Neural cell (in vitro differentiated cells): ENCODE data around the gene ZFYVE28. TPM values are rescaled to one million over a fixed set of nuclear protein-coding genes. Genes with fewer than 3 reads are reported as not detected.

Experiments used
- H2AFZ ChIP-seq: fragments of 200-600, 300-800 bp; sonication (generic), shearing (Covaris generic); 2 replicates; pipeline ENCODE4 v1.6.0; 2014; ENCODE audit warnings: low read depth, mild to moderate bottlenecking, antibody characterized with exemption, low read length, moderate library complexity
- H3F3A ChIP-seq: fragments of 200-600 bp; shearing (Covaris generic); 2 replicates; pipeline ENCODE4 v1.6.1; 2016; ENCODE audit warnings: mild to moderate bottlenecking, moderate library complexity, mixed read lengths, antibody characterized with exemption, low read length; ENCODE audit not compliant: insufficient read depth, poor library complexity, severe bottlenecking
- H3K27ac ChIP-seq: fragments of 200-600, 300-800 bp; sonication (generic), shearing (Covaris generic); 2 replicates; pipeline ENCODE4 v1.5.1; 2014; ENCODE audit warnings: mild to moderate bottlenecking, low read length, moderate library complexity
- H3K27me3 ChIP-seq: fragments of 300-800, 200-600 bp; sonication (generic), shearing (Covaris generic); 2 replicates; pipeline ENCODE4 v1.6.0; 2014; ENCODE audit warnings: mild to moderate bottlenecking, low read depth, low read length, moderate library complexity; ENCODE audit not compliant: insufficient read depth
- H3K36me3 ChIP-seq: fragments of 300-800, 200-600 bp; sonication (generic), shearing (Covaris generic); 2 replicates; pipeline ENCODE4 v1.5.1; 2014; ENCODE audit warnings: mild to moderate bottlenecking, antibody characterized with exemption, low read length, moderate library complexity; ENCODE audit not compliant: insufficient read depth
- H3K4me2 ChIP-seq: fragments of 300-800, 200-600 bp; sonication (generic), shearing (Covaris generic); 2 replicates; pipeline ENCODE4 v1.6.0; 2014; ENCODE audit warnings: mild to moderate bottlenecking, low read length
- H3K4me3 ChIP-seq: fragments of 300-800, 200-600 bp; sonication (generic), shearing (Covaris generic); 2 replicates; pipeline ENCODE4 v1.5.1; 2014; ENCODE audit warnings: mild to moderate bottlenecking, low read length, moderate library complexity
- H3K79me2 ChIP-seq: fragments of 200-600 bp; shearing (Covaris generic); replicated peaks from 2 replicates; pipeline ENCODE4 v1.6.0; 2014; ENCODE audit warnings: mild to moderate bottlenecking, low read length, moderate library complexity; ENCODE audit not compliant: insufficient read depth
- H3K9ac ChIP-seq: fragments of 300-800, 200-600 bp; sonication (generic), shearing (Covaris generic); 2 replicates; pipeline ENCODE4 v1.6.1; 2016; ENCODE audit warnings: mild to moderate bottlenecking, low read length, mixed read lengths
- H3K9me2 ChIP-seq: fragments of 200-600 bp; shearing (Covaris generic); 2 replicates; pipeline ENCODE4 v1.6.1; 2016; ENCODE audit warnings: mild to moderate bottlenecking, low read length, mixed read lengths; ENCODE audit not compliant: insufficient read depth
- H3K9me3 ChIP-seq: fragments of 200-600, 300-800 bp; sonication (generic), shearing (Covaris generic); 2 replicates; pipeline ENCODE4 v1.6.1; 2016; ENCODE audit warnings: mild to moderate bottlenecking, mixed run types, low read length, moderate library complexity, mixed read lengths
- H4K20me1 ChIP-seq: fragments of 200-600 bp; shearing (Covaris generic); 2 replicates; pipeline ENCODE4 v1.6.1; 2016; ENCODE audit warnings: mild to moderate bottlenecking, mixed run types; ENCODE audit not compliant: insufficient read depth
- EP300 ChIP-seq: fragments of 450-650 bp; conservative IDR thresholded peaks from 2 replicates; pipeline ENCODE4 v1.6.1; 2014; ENCODE audit warnings: antibody characterized with exemption, mild to moderate bottlenecking, moderate library complexity; ENCODE audit not compliant: poor library complexity, severe bottlenecking
- EZH2 ChIP-seq: fragments of 200-600, 300-800 bp; shearing (Covaris generic), sonication (generic); IDR thresholded peaks from 2 replicates; pipeline ENCODE4 v1.6.1; 2014; ENCODE audit warnings: antibody characterized with exemption, low read length, borderline replicate concordance, mild to moderate bottlenecking; ENCODE audit not compliant: insufficient read depth, poor library complexity, severe bottlenecking
- MXI1 ChIP-seq: fragments of 450-650 bp; conservative IDR thresholded peaks from 2 replicates; pipeline ENCODE4 v1.6.1; 2014; ENCODE audit warnings: antibody characterized with exemption, mild to moderate bottlenecking; ENCODE audit not compliant: poor library complexity, severe bottlenecking
- POLR2AphosphoS5 ChIP-seq: IDR thresholded peaks from 2 replicates; pipeline ENCODE4 v1.6.1; 2012
- RAD21 ChIP-seq: fragments of 450-650 bp; conservative IDR thresholded peaks from 2 replicates; pipeline ENCODE4 v1.6.1; 2014; ENCODE audit warnings: antibody characterized with exemption, mild to moderate bottlenecking, moderate library complexity
- SMC3 ChIP-seq: fragments of 450-650 bp; conservative IDR thresholded peaks from 2 replicates; pipeline ENCODE4 v1.6.1; 2014; ENCODE audit warnings: antibody characterized with exemption, mild to moderate bottlenecking, moderate library complexity; ENCODE audit not compliant: poor library complexity
- TAF1 ChIP-seq: IDR thresholded peaks from 2 replicates; pipeline ENCODE4 v1.6.1; 2012; ENCODE audit warnings: low read depth
- polyA plus RNA-seq: library from polyadenylated mRNA; depleted of rRNA; stranded (reverse); fragments of >200 nt; gene quantifications from 2 replicates; pipeline ENCODE4 v1.2.3, GENCODE V29; 2014
- TF ChIP-seq, protein P1 (sequence below): IDR thresholded peaks from 2 replicates; pipeline ENCODE4 v1.6.1; 2012; ENCODE audit warnings: borderline replicate concordance
- TF ChIP-seq, protein P2 (sequence below): fragments of 450-650 bp; IDR thresholded peaks from 2 replicates; pipeline ENCODE4 v1.5.1; 2014; ENCODE audit warnings: antibody characterized with exemption, mild to moderate bottlenecking, moderate library complexity; ENCODE audit not compliant: poor library complexity, severe bottlenecking

Gene ZFYVE28
- polyA plus RNA-seq, 1 donor from 2014 or later, result 2.4 TPM

DNA sequence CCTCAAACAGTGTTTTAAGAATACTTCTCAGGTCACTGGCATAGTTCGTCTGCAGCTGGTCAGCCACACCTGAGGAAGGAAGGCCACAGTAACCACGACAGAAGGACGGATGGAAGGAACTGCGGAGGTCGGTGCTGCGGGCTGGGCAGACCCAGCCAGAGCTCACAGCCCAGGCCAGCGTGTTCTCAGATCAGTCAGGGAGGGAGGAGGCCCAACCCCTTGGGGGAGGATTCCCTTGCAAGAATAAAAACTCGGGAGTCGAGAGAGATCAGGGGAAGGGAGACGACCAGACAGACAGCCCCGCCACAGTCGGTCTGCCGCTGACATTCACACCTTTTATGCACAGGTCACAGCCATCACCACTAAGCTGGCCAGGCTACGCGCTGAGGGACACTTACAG lies 145.2 kb downstream of the ZFYVE28 start:
- H3K9me2 ChIP-seq, result no peaks in the 10 kb centered on the region
- TF ChIP-seq EZH2 (no peak), SMC3 (no peak), TAF1 (no peak), MXI1 (no peak), EP300 (no peak), RAD21 (no peak), POLR2AphosphoS5 (no peak)
- TF ChIP-seq, protein P1, sequence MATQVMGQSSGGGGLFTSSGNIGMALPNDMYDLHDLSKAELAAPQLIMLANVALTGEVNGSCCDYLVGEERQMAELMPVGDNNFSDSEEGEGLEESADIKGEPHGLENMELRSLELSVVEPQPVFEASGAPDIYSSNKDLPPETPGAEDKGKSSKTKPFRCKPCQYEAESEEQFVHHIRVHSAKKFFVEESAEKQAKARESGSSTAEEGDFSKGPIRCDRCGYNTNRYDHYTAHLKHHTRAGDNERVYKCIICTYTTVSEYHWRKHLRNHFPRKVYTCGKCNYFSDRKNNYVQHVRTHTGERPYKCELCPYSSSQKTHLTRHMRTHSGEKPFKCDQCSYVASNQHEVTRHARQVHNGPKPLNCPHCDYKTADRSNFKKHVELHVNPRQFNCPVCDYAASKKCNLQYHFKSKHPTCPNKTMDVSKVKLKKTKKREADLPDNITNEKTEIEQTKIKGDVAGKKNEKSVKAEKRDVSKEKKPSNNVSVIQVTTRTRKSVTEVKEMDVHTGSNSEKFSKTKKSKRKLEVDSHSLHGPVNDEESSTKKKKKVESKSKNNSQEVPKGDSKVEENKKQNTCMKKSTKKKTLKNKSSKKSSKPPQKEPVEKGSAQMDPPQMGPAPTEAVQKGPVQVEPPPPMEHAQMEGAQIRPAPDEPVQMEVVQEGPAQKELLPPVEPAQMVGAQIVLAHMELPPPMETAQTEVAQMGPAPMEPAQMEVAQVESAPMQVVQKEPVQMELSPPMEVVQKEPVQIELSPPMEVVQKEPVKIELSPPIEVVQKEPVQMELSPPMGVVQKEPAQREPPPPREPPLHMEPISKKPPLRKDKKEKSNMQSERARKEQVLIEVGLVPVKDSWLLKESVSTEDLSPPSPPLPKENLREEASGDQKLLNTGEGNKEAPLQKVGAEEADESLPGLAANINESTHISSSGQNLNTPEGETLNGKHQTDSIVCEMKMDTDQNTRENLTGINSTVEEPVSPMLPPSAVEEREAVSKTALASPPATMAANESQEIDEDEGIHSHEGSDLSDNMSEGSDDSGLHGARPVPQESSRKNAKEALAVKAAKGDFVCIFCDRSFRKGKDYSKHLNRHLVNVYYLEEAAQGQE, result no peak
- TF ChIP-seq, protein P2, sequence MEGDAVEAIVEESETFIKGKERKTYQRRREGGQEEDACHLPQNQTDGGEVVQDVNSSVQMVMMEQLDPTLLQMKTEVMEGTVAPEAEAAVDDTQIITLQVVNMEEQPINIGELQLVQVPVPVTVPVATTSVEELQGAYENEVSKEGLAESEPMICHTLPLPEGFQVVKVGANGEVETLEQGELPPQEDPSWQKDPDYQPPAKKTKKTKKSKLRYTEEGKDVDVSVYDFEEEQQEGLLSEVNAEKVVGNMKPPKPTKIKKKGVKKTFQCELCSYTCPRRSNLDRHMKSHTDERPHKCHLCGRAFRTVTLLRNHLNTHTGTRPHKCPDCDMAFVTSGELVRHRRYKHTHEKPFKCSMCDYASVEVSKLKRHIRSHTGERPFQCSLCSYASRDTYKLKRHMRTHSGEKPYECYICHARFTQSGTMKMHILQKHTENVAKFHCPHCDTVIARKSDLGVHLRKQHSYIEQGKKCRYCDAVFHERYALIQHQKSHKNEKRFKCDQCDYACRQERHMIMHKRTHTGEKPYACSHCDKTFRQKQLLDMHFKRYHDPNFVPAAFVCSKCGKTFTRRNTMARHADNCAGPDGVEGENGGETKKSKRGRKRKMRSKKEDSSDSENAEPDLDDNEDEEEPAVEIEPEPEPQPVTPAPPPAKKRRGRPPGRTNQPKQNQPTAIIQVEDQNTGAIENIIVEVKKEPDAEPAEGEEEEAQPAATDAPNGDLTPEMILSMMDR, result no peak
- H3K79me2 ChIP-seq, result no peaks in the 10 kb centered on the region
- H3K4me3 ChIP-seq, result no peak overlapping the region
- H3K36me3 ChIP-seq, result no peaks in the 10 kb centered on the region
- H3K4me2 ChIP-seq, result no peak overlapping the region
- no peak overlapping the region for H3K9ac ChIP-seq
- H3K9me3 ChIP-seq, result no peaks in the 10 kb centered on the region
- no peaks in the 10 kb centered on the region for H3F3A ChIP-seq
- no peak overlapping the region for H3K27ac ChIP-seq
- no peak overlapping the region for H2AFZ ChIP-seq
- no peaks in the 10 kb centered on the region for H4K20me1 ChIP-seq
- no peaks in the 10 kb centered on the region for H3K27me3 ChIP-seq

DNA sequence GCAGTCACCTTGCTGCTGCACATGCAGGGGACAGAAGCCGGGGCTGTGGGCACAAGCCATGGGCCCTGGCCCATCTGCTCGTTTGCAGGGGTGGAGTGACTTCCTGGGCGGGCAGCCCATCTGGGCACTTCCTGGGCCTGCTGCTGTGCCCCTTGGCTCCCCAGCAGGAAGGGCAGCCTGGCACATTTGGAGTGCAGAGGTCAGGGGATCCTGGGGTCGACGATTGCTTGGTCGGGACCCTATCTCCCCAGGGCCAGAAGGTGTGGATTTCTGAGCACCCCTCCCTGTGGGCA lies 145.7 kb downstream of the ZFYVE28 start:
- Histone ChIP-seq H3K4me3 (no peak overlapping the region), H3K27ac (no peak overlapping the region), H3F3A (no peaks in the 10 kb centered on the region), H2AFZ (no peak overlapping the region), H4K20me1 (no peaks in the 10 kb centered on the region), H3K9me2 (no peaks in the 10 kb centered on the region), H3K9ac (no peak overlapping the region), H3K36me3 (no peaks in the 10 kb centered on the region), H3K27me3 (no peaks in the 10 kb centered on the region), H3K79me2 (no peaks in the 10 kb centered on the region), H3K4me2 (no peak overlapping the region), H3K9me3 (no peaks in the 10 kb centered on the region)
- TF ChIP-seq SMC3 (no peak), MXI1 (no peak), RAD21 (no peak), TAF1 (no peak), EZH2 (no peak), POLR2AphosphoS5 (no peak), EP300 (no peak)
- TF ChIP-seq, protein P1, result no peak
- TF ChIP-seq, protein P2, result no peak
